DOHH2 (cell line): Measurements from ENCODE around the gene IFNLR1.

ENCODE experiments used
- EZH2phosphoT487 ChIP-seq: fragments of 200-600 bp; sonication (generic); IDR thresholded peaks from 2 replicates; pipeline ENCODE4 v1.6.1; 2017; ENCODE audit warnings: borderline replicate concordance, mild to moderate bottlenecking, antibody characterized with exemption, low read length, moderate library complexity, mixed read lengths
- TF ChIP-seq, protein P1 (sequence below): fragments of 200-600 bp; sonication (generic); IDR thresholded peaks from one replicate; pipeline ENCODE4 v1.5.1; 2014; ENCODE audit warnings: antibody characterized with exemption, mild to moderate bottlenecking, low read depth, low read length; ENCODE audit not compliant: poor library complexity, severe bottlenecking

- TF ChIP-seq, protein P1, sequence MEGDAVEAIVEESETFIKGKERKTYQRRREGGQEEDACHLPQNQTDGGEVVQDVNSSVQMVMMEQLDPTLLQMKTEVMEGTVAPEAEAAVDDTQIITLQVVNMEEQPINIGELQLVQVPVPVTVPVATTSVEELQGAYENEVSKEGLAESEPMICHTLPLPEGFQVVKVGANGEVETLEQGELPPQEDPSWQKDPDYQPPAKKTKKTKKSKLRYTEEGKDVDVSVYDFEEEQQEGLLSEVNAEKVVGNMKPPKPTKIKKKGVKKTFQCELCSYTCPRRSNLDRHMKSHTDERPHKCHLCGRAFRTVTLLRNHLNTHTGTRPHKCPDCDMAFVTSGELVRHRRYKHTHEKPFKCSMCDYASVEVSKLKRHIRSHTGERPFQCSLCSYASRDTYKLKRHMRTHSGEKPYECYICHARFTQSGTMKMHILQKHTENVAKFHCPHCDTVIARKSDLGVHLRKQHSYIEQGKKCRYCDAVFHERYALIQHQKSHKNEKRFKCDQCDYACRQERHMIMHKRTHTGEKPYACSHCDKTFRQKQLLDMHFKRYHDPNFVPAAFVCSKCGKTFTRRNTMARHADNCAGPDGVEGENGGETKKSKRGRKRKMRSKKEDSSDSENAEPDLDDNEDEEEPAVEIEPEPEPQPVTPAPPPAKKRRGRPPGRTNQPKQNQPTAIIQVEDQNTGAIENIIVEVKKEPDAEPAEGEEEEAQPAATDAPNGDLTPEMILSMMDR: no peak
- no peak for TF ChIP-seq EZH2phosphoT487
Observed at GRCh38 chr1:24206083-24206464, 19.0 kb upstream of the IFNLR1 start.
